Adipose tissue (tissue), 3 donors: ENCODE data around the gene TMPRSS13. TPM values are rescaled to one million over a fixed set of nuclear protein-coding genes. Genes with fewer than 3 reads are reported as not detected.

Experiments
- H3K27ac ChIP-seq: one replicate; pipeline ENCODE4 v1.5.1; 2013; ENCODE audit warnings: low read depth, low read length
- WGBS, 3 donors: extraction: QIAGEN DNeasy Blood & Tissue Kit; methylation state at CpG; one replicate each; pipeline ENCODE4 v1.1.7; 2013; 5-methylcytosine and 5-hydroxymethylcytosine counted together
- polyA plus RNA-seq, 3 donors: library from polyadenylated mRNA; stranded (reverse); fragments of 200-250 nt; gene quantifications; one replicate each; pipeline ENCODE4 v1.2.3, GENCODE V29; 2013
- donor health status: healthy with polysubstance abuse.
- donor health status: Bipolar disorder and iron deficiency.
- donor health status: healthy.

TMPRSS13 gene
- polyA plus RNA-seq, 3 donors, result 0.04 to 1.5 TPM; not detected in 1

- WGBS, 3 donors, result 87 to 91% (median 88%) methylated on average over 17 of the region's 17 CpGs
- H3K27ac ChIP-seq, result no peak overlapping the region
Measured at GRCh38 chr11:117918366-117919255, 10.6 kb downstream of the TMPRSS13 start.

GRCh38 chr11:117917591-117918151, 11.5 kb downstream of the TMPRSS13 start:
- 91 to 95% (median 94%) methylated on average over 5 of the region's 5 CpGs for WGBS, 3 donors
- no peak overlapping the region for H3K27ac ChIP-seq

GRCh38 chr11:117916956-117917355, 12.2 kb downstream of the TMPRSS13 start:
- H3K27ac ChIP-seq, result no peak overlapping the region
- 89 to 97% (median 95%) methylated on average over 11 of the region's 11 CpGs for WGBS, 3 donors

- no peak overlapping the region for H3K27ac ChIP-seq
- 87 to 91% (median 88%) methylated on average over 9 of the region's 9 CpGs for WGBS, 3 donors
Measured at GRCh38 chr11:117915672-117916235, 13.4 kb downstream of the TMPRSS13 start.

- WGBS, 3 donors, result 60 to 64% (median 61%) methylated on average over 10 of the region's 10 CpGs
Measured at GRCh38 chr11:117914991-117915618, 14.1 kb downstream of the TMPRSS13 start.

GRCh38 chr11:117914398-117914761, 14.8 kb downstream of the TMPRSS13 start:
- no peak overlapping the region for H3K27ac ChIP-seq
- WGBS, 3 donors, result 87 to 97% (median 89%) methylated on average over 5 of the region's 5 CpGs

More at GRCh38 chr11:117914991-117915618, 14.1 kb downstream of the TMPRSS13 start:
- no peak overlapping the region for H3K27ac ChIP-seq

- WGBS, 3 donors, result 89 to 98% (median 91%) methylated on average over 9 of the region's 9 CpGs
Measured at GRCh38 chr11:117913736-117914397, 15.3 kb downstream of the TMPRSS13 start.

GRCh38 chr11:117912497-117912896, 16.7 kb downstream of the TMPRSS13 start:
- H3K27ac ChIP-seq, result no peak overlapping the region
- WGBS, 3 donors, result 94 to 96% (median 96%) methylated on average over 7 of the region's 7 CpGs

More at GRCh38 chr11:117913736-117914397, 15.3 kb downstream of the TMPRSS13 start:
- no peak overlapping the region for H3K27ac ChIP-seq

GRCh38 chr11:117911694-117912093, 17.5 kb downstream of the TMPRSS13 start:
- H3K27ac ChIP-seq, result no peak overlapping the region
- 78 to 91% (median 84%) methylated on average over 3 of the region's 3 CpGs for WGBS, 3 donors

GRCh38 chr11:117910941-117911655, 18.1 kb downstream of the TMPRSS13 start:
- no peak overlapping the region for H3K27ac ChIP-seq
- WGBS, 3 donors, result 69 to 78% (median 74%) methylated on average over 12 of the region's 12 CpGs

- H3K27ac ChIP-seq, result no peak overlapping the region
- WGBS, 3 donors, result 61 to 70% (median 63%) methylated on average over 4 of the region's 4 CpGs
Measured at GRCh38 chr11:117910525-117910924, 18.7 kb downstream of the TMPRSS13 start.

- WGBS, 3 donors, result 84 to 87% (median 87%) methylated on average over 20 of the region's 20 CpGs
Measured at GRCh38 chr11:117909611-117910382, 19.4 kb downstream of the TMPRSS13 start.

GRCh38 chr11:117908959-117909610, 20.1 kb downstream of the TMPRSS13 start:
- H3K27ac ChIP-seq, result no peak overlapping the region
- WGBS, 3 donors, result 87 to 90% (median 90%) methylated on average over 4 of the region's 4 CpGs

More at GRCh38 chr11:117909611-117910382, 19.4 kb downstream of the TMPRSS13 start:
- H3K27ac ChIP-seq, result no peak overlapping the region

- 82 to 91% (median 89%) methylated on average over 17 of the region's 17 CpGs for WGBS, 3 donors
- H3K27ac ChIP-seq, result no peak overlapping the region
Measured at GRCh38 chr11:117908109-117908895, 20.9 kb downstream of the TMPRSS13 start.

GRCh38 chr11:117907276-117908108, 21.7 kb downstream of the TMPRSS13 start:
- WGBS, 3 donors, result 33 to 34% (median 33%) methylated on average over 24 of the region's 24 CpGs
- no peak overlapping the region for H3K27ac ChIP-seq
